Left ventricle myocardium inferior (tissue), 1 donor: ENCODE measurements around the gene COL28A1. TPM values are rescaled to one million over a fixed set of nuclear protein-coding genes. Genes with fewer than 3 reads are reported as not detected.

Experiments used
- DNase-seq: peaks from one replicate; pipeline ENCODE4 v3.0.0-alpha.2; 2020
- H3K27ac ChIP-seq: fragments of 200-600 bp; replicated peaks from 2 replicates; pipeline ENCODE4 v1.8.0; 2021
- H3K27me3 ChIP-seq: fragments of 200-600 bp; 2 replicates; pipeline ENCODE4 v1.8.0; 2021; ENCODE audit warnings: low read depth
- H3K36me3 ChIP-seq: fragments of 200-600 bp; 2 replicates; pipeline ENCODE4 v1.8.0; 2021
- H3K4me1 ChIP-seq: fragments of 200-600 bp; 2 replicates; pipeline ENCODE4 v1.8.0; 2021
- H3K4me3 ChIP-seq: fragments of 200-600 bp; 2 replicates; pipeline ENCODE4 v1.8.0; 2021; ENCODE audit warnings: mild to moderate bottlenecking, moderate library complexity
- H3K9me3 ChIP-seq: fragments of 200-600 bp; replicated peaks from 2 replicates; pipeline ENCODE4 v1.8.0; 2021
- intact Hi-C: fragments of 100-400 bp; cut with micrococcal nuclease; formaldehyde crosslinking; loops from one replicate; pipeline ENCODE4 v1.11.0; 2022
- total RNA-seq: library from RNA; stranded (reverse); fragmentation: NEBNext Ultra II Directional; extraction: Animal tissue kit (Norgen Biotek cat#: 25700); gene quantifications from one replicate; pipeline ENCODE4 v1.2.1, GENCODE V29; 2021
- TF ChIP-seq, protein P1 (sequence below): fragments of 200-600 bp; IDR thresholded peaks from 2 replicates; pipeline ENCODE4 v1.8.0; 2021; ENCODE audit warnings: antibody characterized with exemption, mild to moderate bottlenecking, borderline replicate concordance
- donor health status: DM: no; HTN: yes; CAD: no; lungs with severe emphysema.

COL28A1 gene
- total RNA-seq, 1 donor from 2014 or later, result 1.9 TPM

DNA sequence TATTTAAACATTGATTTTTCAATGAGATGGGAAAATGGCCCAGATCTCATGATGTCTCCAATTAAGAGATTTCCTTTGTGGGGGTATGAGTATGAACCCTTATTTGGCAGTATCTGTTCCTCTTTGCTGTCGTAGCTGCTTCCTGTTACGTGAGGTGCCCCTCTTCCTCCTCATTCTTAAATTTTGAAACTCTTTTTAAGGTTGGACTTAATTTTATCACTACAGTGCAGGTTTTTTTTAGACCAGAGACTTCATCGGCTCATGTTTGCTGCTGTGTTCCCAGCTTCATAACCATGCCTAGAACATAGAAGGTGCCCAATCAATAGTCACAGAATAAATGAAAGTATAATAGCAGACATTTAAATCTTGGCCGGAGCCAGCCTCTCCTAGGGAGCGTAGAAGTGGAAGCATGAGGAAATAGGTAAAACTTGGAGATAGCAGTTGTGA lies 33.4 kb upstream of the COL28A1 start:
- Histone ChIP-seq H3K27me3 (no peaks in the 10 kb centered on the region), H3K27ac (no peak overlapping the region), H3K4me1 (peaks cover 36% of the 10 kb centered on the region), H3K4me3 (no peak overlapping the region), H3K9me3 (no peaks in the 10 kb centered on the region), H3K36me3 (peaks cover 6% of the 10 kb centered on the region)
- intact Hi-C loops, result no loop called here
- TF ChIP-seq, protein P1, sequence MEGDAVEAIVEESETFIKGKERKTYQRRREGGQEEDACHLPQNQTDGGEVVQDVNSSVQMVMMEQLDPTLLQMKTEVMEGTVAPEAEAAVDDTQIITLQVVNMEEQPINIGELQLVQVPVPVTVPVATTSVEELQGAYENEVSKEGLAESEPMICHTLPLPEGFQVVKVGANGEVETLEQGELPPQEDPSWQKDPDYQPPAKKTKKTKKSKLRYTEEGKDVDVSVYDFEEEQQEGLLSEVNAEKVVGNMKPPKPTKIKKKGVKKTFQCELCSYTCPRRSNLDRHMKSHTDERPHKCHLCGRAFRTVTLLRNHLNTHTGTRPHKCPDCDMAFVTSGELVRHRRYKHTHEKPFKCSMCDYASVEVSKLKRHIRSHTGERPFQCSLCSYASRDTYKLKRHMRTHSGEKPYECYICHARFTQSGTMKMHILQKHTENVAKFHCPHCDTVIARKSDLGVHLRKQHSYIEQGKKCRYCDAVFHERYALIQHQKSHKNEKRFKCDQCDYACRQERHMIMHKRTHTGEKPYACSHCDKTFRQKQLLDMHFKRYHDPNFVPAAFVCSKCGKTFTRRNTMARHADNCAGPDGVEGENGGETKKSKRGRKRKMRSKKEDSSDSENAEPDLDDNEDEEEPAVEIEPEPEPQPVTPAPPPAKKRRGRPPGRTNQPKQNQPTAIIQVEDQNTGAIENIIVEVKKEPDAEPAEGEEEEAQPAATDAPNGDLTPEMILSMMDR, result no peak
- DNase-seq, result no peak

DNA sequence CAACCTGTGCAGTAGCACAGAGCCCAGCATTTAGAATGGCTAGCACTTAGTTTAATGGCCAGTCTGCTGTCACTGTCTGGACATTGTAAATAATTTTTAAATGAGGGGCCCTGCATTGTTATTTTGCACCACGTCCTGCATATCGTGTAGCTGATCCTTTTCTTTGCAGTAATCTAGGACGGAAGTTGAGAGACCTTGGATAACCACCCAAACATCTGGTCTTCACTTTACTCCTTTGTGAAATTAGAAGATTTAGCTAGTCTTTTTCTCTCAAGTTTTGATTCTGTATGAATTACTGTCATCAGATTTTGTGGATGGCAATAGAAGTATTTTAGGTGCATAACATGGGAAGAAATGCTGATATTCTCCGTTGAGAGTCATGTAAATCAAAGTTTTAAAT lies 32.9 kb upstream of the COL28A1 start:
- H3K27ac ChIP-seq, result no peak overlapping the region
- intact Hi-C loops, result no loop called here

DNA sequence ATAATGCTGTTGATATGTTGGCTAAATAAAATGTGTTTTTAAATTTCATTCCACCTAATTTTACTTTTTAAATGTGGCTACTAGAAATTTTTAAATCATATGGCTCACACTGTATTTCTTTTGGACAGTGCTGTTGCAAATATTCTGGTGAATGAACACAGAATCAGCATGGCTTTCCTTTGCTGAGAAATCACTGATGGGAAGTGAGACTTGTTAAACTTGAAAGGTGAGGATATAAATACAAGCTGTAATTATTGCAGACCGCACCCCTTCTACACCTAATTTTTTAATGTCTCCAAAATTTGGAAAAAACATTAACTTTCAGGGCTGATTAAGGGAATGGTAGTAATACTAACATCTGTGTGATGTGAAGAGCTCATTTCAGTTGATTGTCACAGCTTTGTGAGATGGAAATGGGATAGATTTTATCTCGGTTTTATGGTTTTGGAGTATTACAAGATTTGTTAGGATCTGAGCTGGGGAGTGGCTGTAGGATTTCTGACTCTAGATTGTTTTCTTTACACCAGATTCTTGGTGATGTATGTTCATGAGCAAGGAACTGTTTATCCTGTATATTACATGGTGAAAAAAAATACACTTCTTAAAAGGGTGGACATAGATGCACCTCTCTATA lies 32.3 kb upstream of the COL28A1 start:
- peak overlapping the region; percentile 96 for H3K27ac ChIP-seq
- H3K36me3 ChIP-seq, result peaks cover 4% of the 10 kb centered on the region
- peaks cover 36% of the 10 kb centered on the region for H3K4me1 ChIP-seq
- no peaks in the 10 kb centered on the region for H3K9me3 ChIP-seq
- H3K4me3 ChIP-seq, result peak overlapping the region; percentile 95
- intact Hi-C loops, result no loop called here
- no peaks in the 10 kb centered on the region for H3K27me3 ChIP-seq
- DNase-seq, result no peak
- TF ChIP-seq, protein P1, result no peak

More for the DNA sequence above, 32.9 kb upstream of the COL28A1 start:
- DNase-seq, result no peak
- Histone ChIP-seq H3K4me1 (peaks cover 36% of the 10 kb centered on the region), H3K9me3 (no peaks in the 10 kb centered on the region), H3K27me3 (no peaks in the 10 kb centered on the region), H3K4me3 (peak overlapping the region; percentile 95), H3K36me3 (peaks cover 6% of the 10 kb centered on the region)
- TF ChIP-seq, protein P1, result no peak

DNA sequence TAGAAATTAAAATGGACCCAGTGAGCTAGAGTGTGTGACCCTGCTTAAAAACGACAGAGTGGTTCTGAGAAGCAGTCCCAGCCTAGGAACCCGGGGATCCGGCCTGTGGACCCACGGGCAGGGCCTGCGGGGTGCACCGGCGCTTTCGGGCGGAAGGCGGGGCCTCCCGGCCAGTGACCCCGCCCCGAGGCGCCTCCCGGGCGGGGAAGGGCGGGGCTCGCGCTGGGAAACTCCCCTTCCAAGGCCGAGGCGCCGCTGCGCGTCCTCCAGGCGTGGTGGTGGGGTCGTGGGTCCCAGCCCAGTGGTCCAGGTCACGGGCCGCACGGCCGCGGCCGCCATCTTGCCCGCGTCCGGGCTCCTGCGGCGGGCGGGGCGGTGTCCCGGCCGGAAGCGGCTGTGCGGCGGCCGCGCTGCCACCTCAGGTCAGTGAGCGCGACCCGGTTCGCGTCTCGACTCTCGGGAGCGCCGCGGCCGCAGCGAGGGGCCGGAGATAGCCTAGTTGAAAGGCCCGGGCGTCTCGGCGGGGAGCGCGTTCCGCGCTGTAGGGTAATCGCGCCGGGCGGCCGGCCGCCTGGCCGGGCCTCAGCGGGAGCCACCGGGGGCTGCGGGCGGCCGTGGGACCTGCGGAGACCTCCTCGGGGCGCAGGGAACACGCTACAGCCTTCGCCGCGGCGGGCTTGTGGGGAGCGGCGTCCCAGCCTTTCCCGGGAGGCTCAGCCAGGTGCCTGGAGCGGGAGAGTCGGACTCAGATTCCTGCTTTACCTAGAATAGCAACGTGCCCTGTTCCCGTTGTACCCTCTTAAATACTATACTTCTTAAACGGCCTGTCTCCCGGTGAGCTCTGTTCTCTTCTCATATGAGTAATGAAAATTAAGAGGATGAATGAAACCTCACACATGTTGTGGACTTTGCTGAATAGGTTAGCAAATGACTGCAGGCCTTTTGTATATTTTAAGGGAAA lies 31.3 kb upstream of the COL28A1 start, which contains the start of gene MIOS:
Gene MIOS, plus strand, starts transcription at position 234 of the 961 bp plus-strand sequence. CDS start 5,592 bp downstream, outside the sequence.
- Histone ChIP-seq H3K4me3 (peak within 1 kb of the TSS; percentile 95), H3K27me3 (no peaks in the 10 kb centered on the region), H3K36me3 (no peaks in the 10 kb centered on the region), H3K9me3 (no peaks in the 10 kb centered on the region), H3K27ac (peak within 1 kb of the TSS; percentile 96), H3K4me1 (peaks cover 36% of the 10 kb centered on the region)
- intact Hi-C loops, result no loop called here
- TF ChIP-seq, protein P1, result no peak
- peak; percentile 89 for DNase-seq

DNA sequence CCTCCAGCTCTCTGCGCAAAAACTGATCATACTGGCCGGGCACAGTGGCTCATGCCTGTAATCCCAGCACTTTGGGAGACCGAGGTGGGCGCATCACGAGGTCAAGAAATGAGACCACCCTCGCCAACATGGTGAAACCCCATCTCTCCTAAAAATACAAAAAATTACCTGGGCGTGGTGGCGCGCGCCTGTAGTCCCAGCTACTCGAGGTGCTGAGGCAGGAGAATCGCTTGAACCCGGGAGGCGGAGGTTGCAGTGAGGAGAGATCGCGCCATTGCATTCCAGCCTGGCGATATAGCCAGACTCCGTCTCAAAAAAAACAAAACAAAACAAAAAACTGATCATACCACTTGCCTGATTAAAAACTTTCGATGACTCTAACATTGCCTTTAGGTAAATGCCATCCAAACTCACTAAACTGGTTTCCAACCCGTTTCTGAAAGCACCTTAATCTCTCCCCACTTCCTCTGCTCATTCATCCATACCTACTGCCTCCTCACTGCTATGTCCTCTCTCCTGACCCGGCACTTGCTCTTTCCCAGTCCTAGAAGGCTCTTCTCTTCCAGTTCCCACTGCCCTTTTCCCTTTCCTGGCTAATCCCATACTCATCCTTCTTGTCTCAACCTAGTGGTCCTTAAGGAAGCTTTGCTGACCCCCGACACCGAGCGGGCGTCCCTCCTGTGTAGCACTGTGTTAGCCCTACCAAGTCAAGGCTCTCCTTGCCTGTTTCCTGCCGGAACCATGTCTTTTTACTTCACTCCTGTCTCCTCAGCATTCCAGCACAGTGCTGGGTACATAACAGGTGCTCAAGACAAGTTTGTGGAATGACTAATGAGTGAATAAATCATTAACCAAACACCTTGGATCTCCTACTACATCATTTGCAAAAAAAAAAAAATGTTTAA lies 30.3 kb upstream of the COL28A1 start:
- Histone ChIP-seq H3K27me3 (no peaks in the 10 kb centered on the region), H3K36me3 (no peaks in the 10 kb centered on the region), H3K4me3 (peak overlapping the region; percentile 95), H3K4me1 (peaks cover 36% of the 10 kb centered on the region), H3K9me3 (peaks cover 6% of the 10 kb centered on the region), H3K27ac (peak overlapping the region; percentile 96)
- intact Hi-C loops, result no loop called here
- DNase-seq, result no peak
- TF ChIP-seq, protein P1, result no peak
